Measurements from ENCODE around the gene PTMS.

The PTMS gene

GRCh38 chr12:6757028-6757690 lies 9.0 kb upstream of the PTMS start:
- Mint-ChIP-seq H3K4me1 (peaks cover 11% of the 10 kb centered on the region), H3K9me3 (no peaks in the 10 kb centered on the region), H3K36me3 (ENCODE audit: insufficient read depth) (peaks cover 11% of the 10 kb centered on the region), H3K27ac (ENCODE audit: low read depth) (no peak overlapping the region), H3K4me3 (no peak overlapping the region), H3K27me3 (no peaks in the 10 kb centered on the region)
- ATAC-seq (replicated peaks; ENCODE audit: extremely low read depth, poor library complexity, severe bottlenecking): no peak
- DNase-seq (ENCODE audit: low spot score in 2 of 2): no peak

GRCh38 chr12:6758506-6759095 lies 7.6 kb upstream of the PTMS start:
- H3K27me3 Mint-ChIP-seq: no peaks in the 10 kb centered on the region
- DNase-seq (ENCODE audit: low spot score in 2 of 2) (no peak), ATAC-seq (replicated peaks; ENCODE audit: extremely low read depth, poor library complexity, severe bottlenecking) (no peak)
- H3K27ac Mint-ChIP-seq (ENCODE audit: low read depth): no peak overlapping the region
- H3K4me3 Mint-ChIP-seq: no peak overlapping the region
- no peaks in the 10 kb centered on the region for H3K36me3 Mint-ChIP-seq (ENCODE audit: insufficient read depth)
- no peaks in the 10 kb centered on the region for H3K9me3 Mint-ChIP-seq
- peaks cover 4% of the 10 kb centered on the region for H3K4me1 Mint-ChIP-seq

GRCh38 chr12:6759741-6760140 lies 6.4 kb upstream of the PTMS start:
- no peak overlapping the region for H3K27ac Mint-ChIP-seq (ENCODE audit: low read depth)
- no peaks in the 10 kb centered on the region for H3K9me3 Mint-ChIP-seq
- no peak overlapping the region for H3K4me3 Mint-ChIP-seq
- DNase-seq (ENCODE audit: low spot score in 2 of 2): no peak
- peaks cover 10% of the 10 kb centered on the region for H3K27me3 Mint-ChIP-seq
- peaks cover 2% of the 10 kb centered on the region for H3K36me3 Mint-ChIP-seq (ENCODE audit: insufficient read depth)
- no peak for ATAC-seq (replicated peaks; ENCODE audit: extremely low read depth, poor library complexity, severe bottlenecking)
- H3K4me1 Mint-ChIP-seq: peaks cover 9% of the 10 kb centered on the region

GRCh38 chr12:6763380-6763779 lies 2.8 kb upstream of the PTMS start:
- H3K4me1 Mint-ChIP-seq: peaks cover 35% of the 10 kb centered on the region
- no peak overlapping the region for H3K4me3 Mint-ChIP-seq
- peaks cover 21% of the 10 kb centered on the region for H3K27me3 Mint-ChIP-seq
- no peak overlapping the region for H3K27ac Mint-ChIP-seq (ENCODE audit: low read depth)
- ATAC-seq (replicated peaks; ENCODE audit: extremely low read depth, poor library complexity, severe bottlenecking) (no peak), DNase-seq (ENCODE audit: low spot score in 2 of 2) (no peak)
- no peaks in the 10 kb centered on the region for H3K9me3 Mint-ChIP-seq
- H3K36me3 Mint-ChIP-seq (ENCODE audit: insufficient read depth): peaks cover 5% of the 10 kb centered on the region

- Mint-ChIP-seq H3K4me1 (peaks cover 43% of the 10 kb centered on the region), H3K36me3 (ENCODE audit: insufficient read depth) (peaks cover 5% of the 10 kb centered on the region), H3K4me3 (peak overlapping the region; percentile 72), H3K27ac (ENCODE audit: low read depth) (peak overlapping the region; percentile 77), H3K9me3 (no peaks in the 10 kb centered on the region), H3K27me3 (peaks cover 21% of the 10 kb centered on the region)
- peak; percentile 78 for ATAC-seq (replicated peaks; ENCODE audit: extremely low read depth, poor library complexity, severe bottlenecking)
- peak in 1 of 2 donors; percentile 44 for DNase-seq (ENCODE audit: low spot score in 2 of 2)
Measured at GRCh38 chr12:6764011-6764828, 1.9 kb upstream of the PTMS start.

GRCh38 chr12:6765048-6765633 lies 1.0 kb upstream of the PTMS start:
- Mint-ChIP-seq H3K27me3 (peaks cover 21% of the 10 kb centered on the region), H3K27ac (ENCODE audit: low read depth) (peak overlapping the region; percentile 73), H3K9me3 (no peaks in the 10 kb centered on the region), H3K4me1 (peaks cover 45% of the 10 kb centered on the region), H3K4me3 (peak overlapping the region; percentile 72), H3K36me3 (ENCODE audit: insufficient read depth) (peaks cover 5% of the 10 kb centered on the region)
- ATAC-seq (replicated peaks; ENCODE audit: extremely low read depth, poor library complexity, severe bottlenecking) (no peak), DNase-seq (ENCODE audit: low spot score in 2 of 2) (no peak)

GRCh38 chr12:6766651-6767349 lies 637 bp downstream of the PTMS start:
- H3K9me3 Mint-ChIP-seq: no peaks in the 10 kb centered on the region
- H3K4me1 Mint-ChIP-seq: peaks cover 58% of the 10 kb centered on the region
- ATAC-seq (replicated peaks; ENCODE audit: extremely low read depth, poor library complexity, severe bottlenecking) (peak; percentile 71), DNase-seq (ENCODE audit: low spot score in 2 of 2) (peak in 1 of 2 donors; percentile 32)
- H3K27ac Mint-ChIP-seq (ENCODE audit: low read depth): peak overlapping the region; percentile 60
- H3K27me3 Mint-ChIP-seq: peaks cover 21% of the 10 kb centered on the region
- H3K36me3 Mint-ChIP-seq (ENCODE audit: insufficient read depth): peaks cover 5% of the 10 kb centered on the region
- peak overlapping the region; percentile 89 for H3K4me3 Mint-ChIP-seq

GRCh38 chr12:6767353-6768319 lies 1.5 kb downstream of the PTMS start:
- Mint-ChIP-seq H3K4me1 (peaks cover 63% of the 10 kb centered on the region), H3K27ac (ENCODE audit: low read depth) (peak overlapping the region; percentile 60), H3K9me3 (no peaks in the 10 kb centered on the region), H3K36me3 (ENCODE audit: insufficient read depth) (peaks cover 7% of the 10 kb centered on the region), H3K27me3 (peaks cover 21% of the 10 kb centered on the region), H3K4me3 (peak overlapping the region; percentile 89)
- ATAC-seq (replicated peaks; ENCODE audit: extremely low read depth, poor library complexity, severe bottlenecking) (no peak), DNase-seq (ENCODE audit: low spot score in 2 of 2) (no peak)

GRCh38 chr12:6768437-6768914 lies 2.3 kb downstream of the PTMS start:
- ATAC-seq (replicated peaks; ENCODE audit: extremely low read depth, poor library complexity, severe bottlenecking): no peak
- H3K4me1 Mint-ChIP-seq: peaks cover 69% of the 10 kb centered on the region
- H3K27me3 Mint-ChIP-seq: peaks cover 21% of the 10 kb centered on the region
- H3K4me3 Mint-ChIP-seq: no peak overlapping the region
- no peak overlapping the region for H3K27ac Mint-ChIP-seq (ENCODE audit: low read depth)
- DNase-seq (ENCODE audit: low spot score in 2 of 2): no peak
- H3K36me3 Mint-ChIP-seq (ENCODE audit: insufficient read depth): peaks cover 7% of the 10 kb centered on the region
- no peaks in the 10 kb centered on the region for H3K9me3 Mint-ChIP-seq

- no peak for ATAC-seq (replicated peaks; ENCODE audit: extremely low read depth, poor library complexity, severe bottlenecking)
- Mint-ChIP-seq H3K36me3 (ENCODE audit: insufficient read depth) (peaks cover 7% of the 10 kb centered on the region), H3K4me1 (peaks cover 69% of the 10 kb centered on the region), H3K27ac (ENCODE audit: low read depth) (no peak overlapping the region), H3K4me3 (no peak overlapping the region), H3K27me3 (peaks cover 19% of the 10 kb centered on the region), H3K9me3 (no peaks in the 10 kb centered on the region)
- no peak for DNase-seq (ENCODE audit: low spot score in 2 of 2)
Measured at GRCh38 chr12:6768990-6769389, 2.8 kb downstream of the PTMS start.

- no peak for ATAC-seq (replicated peaks; ENCODE audit: extremely low read depth, poor library complexity, severe bottlenecking)
- no peak for DNase-seq (ENCODE audit: low spot score in 2 of 2)
- H3K4me1 Mint-ChIP-seq: peaks cover 69% of the 10 kb centered on the region
- no peaks in the 10 kb centered on the region for H3K9me3 Mint-ChIP-seq
- H3K4me3 Mint-ChIP-seq: no peak overlapping the region
- H3K27ac Mint-ChIP-seq (ENCODE audit: low read depth): peak overlapping the region; percentile 63
- H3K36me3 Mint-ChIP-seq (ENCODE audit: insufficient read depth): peaks cover 8% of the 10 kb centered on the region
- H3K27me3 Mint-ChIP-seq: peaks cover 12% of the 10 kb centered on the region
Measured at GRCh38 chr12:6769666-6770065, 3.5 kb downstream of the PTMS start.

All from central memory CD8-positive, alpha-beta T cell (primary cell).